ENCODE results near the gene BRD4.

Gene BRD4

GRCh38 chr19:15191982-15192381, 140.4 kb downstream of the BRD4 start:
- TF ChIP-seq REST (IDR thresholded peaks at IDR 0.05; ENCODE audit: insufficient read depth in 1 of 2, low read depth in 2 of 2, low read length in 2 of 2): no peak

- TF ChIP-seq POLR2AphosphoS5 (IDR thresholded peaks at IDR 0.05; ENCODE audit: low read depth, low read length): no peak
These were observed 140.8 kb downstream of the BRD4 start for GRCh38 chr19:15191514-15191913.

- TF ChIP-seq POLR2AphosphoS5 (IDR thresholded peaks at IDR 0.05; ENCODE audit: low read depth, low read length) (no peak), REST (IDR thresholded peaks at IDR 0.05; ENCODE audit: insufficient read depth in 1 of 2, low read depth in 2 of 2, low read length in 2 of 2) (no peak), FOXP2 (optimal IDR thresholded peaks at IDR 0.05; ENCODE audit: borderline replicate concordance, extremely low read depth, extremely low read length, insufficient read depth) (no peak), SIN3A (IDR thresholded peaks at IDR 0.05; ENCODE audit: borderline replicate concordance, insufficient read depth, low read length) (no peak), TAF1 (IDR thresholded peaks at IDR 0.05; ENCODE audit: borderline replicate concordance, insufficient read depth, low read length) (no peak)
These were observed 143.5 kb downstream of the BRD4 start for GRCh38 chr19:15188851-15189250.

GRCh38 chr19:15187026-15188007, 145.0 kb downstream of the BRD4 start:
- no peak for TF ChIP-seq POLR2AphosphoS5 (IDR thresholded peaks at IDR 0.05; ENCODE audit: low read depth, low read length)
- TF ChIP-seq REST (IDR thresholded peaks at IDR 0.05; ENCODE audit: insufficient read depth in 1 of 2, low read depth in 2 of 2, low read length in 2 of 2): no peak
- no peak for TF ChIP-seq TAF1 (IDR thresholded peaks at IDR 0.05; ENCODE audit: borderline replicate concordance, insufficient read depth, low read length)
- no peak for TF ChIP-seq FOXP2 (optimal IDR thresholded peaks at IDR 0.05; ENCODE audit: borderline replicate concordance, extremely low read depth, extremely low read length, insufficient read depth)
- TF ChIP-seq SIN3A (IDR thresholded peaks at IDR 0.05; ENCODE audit: borderline replicate concordance, insufficient read depth, low read length): no peak
